HG03571 (cell line): ENCODE data around the gene HP1BP3.

Experiments used
- ATAC-seq: cut with Tn5 transposase; IDR thresholded peaks from one replicate; pipeline ENCODE4 v1.9.1; 2021; ENCODE audit not compliant: unreplicated experiment

HP1BP3 gene

GRCh38 chr1:20715406-20715805, 71.7 kb downstream of the HP1BP3 start:
- no peak for ATAC-seq

GRCh38 chr1:20713440-20713839, 73.7 kb downstream of the HP1BP3 start:
- no peak for ATAC-seq

- ATAC-seq: no peak
Measured at GRCh38 chr1:20712215-20712577, 74.9 kb downstream of the HP1BP3 start.

- ATAC-seq: no peak
Measured at GRCh38 chr1:20711285-20712214, 75.6 kb downstream of the HP1BP3 start.

- no peak for ATAC-seq
Measured at GRCh38 chr1:20710469-20711284, 76.4 kb downstream of the HP1BP3 start.

- ATAC-seq: no peak
Measured at GRCh38 chr1:20709868-20710267, 77.2 kb downstream of the HP1BP3 start.

- no peak for ATAC-seq
Measured at GRCh38 chr1:20708891-20709290, 78.2 kb downstream of the HP1BP3 start.

GRCh38 chr1:20708057-20708456, 79.0 kb downstream of the HP1BP3 start:
- ATAC-seq: no peak

- no peak for ATAC-seq
Measured at GRCh38 chr1:20706841-20707240, 80.3 kb downstream of the HP1BP3 start.

GRCh38 chr1:20705203-20705755, 81.8 kb downstream of the HP1BP3 start:
- ATAC-seq: no peak

- no peak for ATAC-seq
Measured at GRCh38 chr1:20704390-20705202, 82.5 kb downstream of the HP1BP3 start.

GRCh38 chr1:20703124-20703756, 83.9 kb downstream of the HP1BP3 start:
- ATAC-seq: no peak

- no peak for ATAC-seq
Measured at GRCh38 chr1:20702416-20702815, 84.7 kb downstream of the HP1BP3 start.

GRCh38 chr1:20701847-20702246, 85.3 kb downstream of the HP1BP3 start:
- no peak for ATAC-seq

GRCh38 chr1:20701446-20701845, 85.7 kb downstream of the HP1BP3 start:
- no peak for ATAC-seq

GRCh38 chr1:20700636-20701215, 86.4 kb downstream of the HP1BP3 start:
- no peak for ATAC-seq

- ATAC-seq: no peak
Measured at GRCh38 chr1:20699558-20699957, 87.5 kb downstream of the HP1BP3 start.

- no peak for ATAC-seq
Measured at GRCh38 chr1:20698195-20698910, 88.8 kb downstream of the HP1BP3 start.

- no peak for ATAC-seq
Measured at GRCh38 chr1:20697563-20697962, 89.5 kb downstream of the HP1BP3 start.
